ENCODE data around the gene DEF6.
"Not testable (repeated sequence)": the region's sequence is repeated elsewhere in the genome, so short reads cannot be mapped to it uniquely, and the experiment has no call there.

Gene DEF6

DNA sequence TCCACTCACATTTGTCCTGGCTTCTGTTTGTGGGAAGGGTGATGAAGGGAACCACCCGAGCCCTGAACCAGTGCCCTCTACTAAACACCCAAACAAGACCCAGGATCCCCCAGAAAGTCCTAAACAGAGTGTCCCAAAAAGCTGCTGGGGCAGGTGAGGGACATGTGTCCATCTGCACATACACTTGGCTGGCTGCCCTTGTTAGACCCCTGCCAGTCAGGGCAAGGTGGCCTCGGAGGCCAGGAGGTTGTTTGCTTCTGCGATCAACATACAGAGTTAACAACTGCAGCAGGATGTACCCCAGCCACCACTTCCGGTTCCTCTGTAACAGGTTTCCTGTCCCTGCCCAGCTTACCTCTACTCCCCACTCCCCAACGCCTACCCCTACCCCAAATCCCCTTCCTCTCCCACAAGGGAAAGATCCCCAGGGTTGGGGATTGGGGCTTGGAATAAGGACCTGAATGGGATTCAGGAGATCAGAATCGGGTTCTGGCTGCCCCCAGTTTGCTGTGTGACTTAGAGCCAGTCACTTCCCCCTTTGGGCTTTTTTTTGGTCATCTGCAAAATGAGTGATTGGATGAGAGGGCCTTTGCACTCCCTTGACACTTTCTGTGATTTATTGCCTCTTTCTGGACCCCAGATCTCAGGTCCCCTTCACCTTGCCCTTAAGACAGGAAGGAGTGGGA is 13.9 kb downstream of the DEF6 start:
- no peak for DNase-seq

DNA sequence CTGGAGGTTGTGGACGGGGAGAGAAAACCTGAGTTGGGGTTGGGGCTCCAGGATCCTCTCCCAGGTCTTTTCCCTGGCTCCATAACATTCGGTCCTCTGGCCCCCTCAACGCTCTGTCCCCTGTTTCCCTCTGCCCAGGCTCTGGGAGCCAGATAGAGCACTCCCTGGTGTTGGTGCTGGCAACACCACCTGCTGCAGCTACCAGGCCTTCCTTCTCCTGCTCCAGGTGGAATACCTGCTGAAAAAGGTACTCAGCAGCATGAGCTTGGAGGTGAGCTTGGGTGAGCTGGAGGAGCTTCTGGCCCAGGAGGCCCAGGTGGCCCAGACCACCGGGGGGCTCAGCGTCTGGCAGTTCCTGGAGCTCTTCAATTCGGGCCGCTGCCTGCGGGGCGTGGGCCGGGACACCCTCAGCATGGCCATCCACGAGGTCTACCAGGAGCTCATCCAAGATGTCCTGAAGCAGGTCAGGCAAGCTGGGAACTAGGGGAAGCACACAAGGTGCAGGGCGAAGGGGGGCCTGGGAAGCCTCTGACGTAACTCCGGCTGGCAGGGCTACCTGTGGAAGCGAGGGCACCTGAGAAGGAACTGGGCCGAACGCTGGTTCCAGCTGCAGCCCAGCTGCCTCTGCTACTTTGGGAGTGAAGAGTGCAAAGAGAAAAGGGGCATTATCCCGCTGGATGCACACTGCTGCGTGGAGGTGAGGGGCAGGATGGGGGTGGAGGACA is 14.6 kb downstream of the DEF6 start:
- DNase-seq = no peak

DNA sequence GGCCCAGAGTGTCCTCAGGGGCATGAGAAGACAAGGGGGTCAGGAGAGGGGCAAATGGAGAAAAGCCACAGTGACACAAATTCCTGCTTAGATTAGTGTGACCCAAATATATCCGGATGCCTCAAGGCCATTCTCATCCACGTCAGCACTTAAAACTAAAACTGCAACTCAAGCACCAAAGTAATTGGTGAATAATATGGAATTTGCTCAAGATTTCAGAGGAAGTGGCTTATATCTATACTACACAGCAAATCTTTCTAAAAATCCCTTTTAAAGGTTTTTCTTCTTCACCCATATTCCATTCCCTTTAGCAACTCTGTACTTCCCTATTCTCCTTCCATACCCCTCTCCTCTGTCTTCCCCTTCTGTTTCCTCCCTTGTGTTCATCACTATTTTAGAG is 15.2 kb downstream of the DEF6 start:
- DNase-seq = no peak

DNA sequence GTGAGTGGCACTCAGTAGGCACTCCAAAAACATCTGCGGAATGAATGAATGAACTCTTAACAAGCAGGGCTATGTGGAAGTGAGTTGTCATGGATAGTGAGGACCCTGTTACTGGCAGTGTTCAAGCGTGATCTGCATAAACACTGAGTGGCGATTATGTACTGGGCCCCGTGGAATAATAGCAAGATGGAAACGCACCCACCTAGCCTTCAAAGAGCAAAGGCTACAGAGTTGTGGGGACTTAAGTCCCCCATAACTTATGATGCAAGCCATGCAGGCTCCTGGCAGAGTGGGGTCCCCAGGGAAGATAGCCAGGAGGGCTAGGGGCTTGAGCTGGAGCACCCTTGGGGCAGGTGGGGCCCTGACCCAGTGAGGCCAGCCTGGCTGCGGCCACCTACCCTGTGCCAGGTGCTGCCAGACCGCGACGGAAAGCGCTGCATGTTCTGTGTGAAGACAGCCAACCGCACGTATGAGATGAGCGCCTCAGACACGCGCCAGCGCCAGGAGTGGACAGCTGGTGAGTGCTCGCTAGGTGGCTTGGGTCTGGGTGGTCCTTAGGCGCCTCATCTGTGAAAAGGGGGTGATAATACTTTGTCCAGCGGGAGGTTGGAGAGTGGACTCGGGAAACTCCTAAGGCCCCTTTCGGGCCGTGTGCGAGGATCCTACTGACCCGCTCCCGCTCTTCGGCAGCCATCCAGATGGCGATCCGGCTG is 20.0 kb downstream of the DEF6 start:
- DNase-seq = no peak

DNA sequence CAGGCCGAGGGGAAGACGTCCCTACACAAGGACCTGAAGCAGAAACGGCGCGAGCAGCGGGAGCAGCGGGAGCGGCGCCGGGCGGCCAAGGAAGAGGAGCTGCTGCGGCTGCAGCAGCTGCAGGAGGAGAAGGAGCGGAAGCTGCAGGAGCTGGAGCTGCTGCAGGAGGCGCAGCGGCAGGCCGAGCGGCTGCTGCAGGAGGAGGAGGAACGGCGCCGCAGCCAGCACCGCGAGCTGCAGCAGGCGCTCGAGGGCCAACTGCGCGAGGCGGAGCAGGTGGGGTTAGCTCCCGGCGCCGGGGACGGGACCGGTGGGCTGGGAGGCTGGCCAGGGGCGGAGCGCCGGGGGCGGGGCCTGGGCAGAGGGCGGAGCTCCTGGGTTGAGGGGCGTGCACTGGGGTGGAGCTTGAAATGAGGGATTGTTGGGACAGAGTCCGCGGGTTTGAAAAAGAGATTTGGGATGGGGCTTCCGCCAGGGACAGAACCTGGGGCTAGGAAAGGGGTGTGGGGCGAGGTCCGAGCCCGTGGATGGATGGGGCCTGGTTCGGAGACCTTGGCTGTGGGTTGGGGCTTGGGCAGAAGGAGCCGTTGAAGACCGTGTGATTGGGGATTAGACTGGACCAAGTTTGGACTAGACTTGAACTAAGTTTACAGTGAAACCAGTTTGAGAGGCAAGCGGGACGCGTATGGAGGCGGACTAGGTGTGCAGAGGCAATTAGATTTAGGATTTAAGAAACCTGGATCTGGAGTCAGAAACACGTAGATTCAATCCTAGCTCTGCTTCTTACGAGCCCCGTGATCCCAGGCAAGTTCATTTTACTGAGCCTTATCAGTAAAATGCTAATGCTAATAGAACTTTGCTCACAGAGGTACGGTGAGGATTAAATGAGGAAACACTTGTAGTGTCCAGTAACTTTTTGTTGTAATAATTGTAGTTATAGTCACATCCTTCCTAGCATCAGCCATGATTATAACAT is 20.9 kb downstream of the DEF6 start:
- DNase-seq = peak; percentile 38

DNA sequence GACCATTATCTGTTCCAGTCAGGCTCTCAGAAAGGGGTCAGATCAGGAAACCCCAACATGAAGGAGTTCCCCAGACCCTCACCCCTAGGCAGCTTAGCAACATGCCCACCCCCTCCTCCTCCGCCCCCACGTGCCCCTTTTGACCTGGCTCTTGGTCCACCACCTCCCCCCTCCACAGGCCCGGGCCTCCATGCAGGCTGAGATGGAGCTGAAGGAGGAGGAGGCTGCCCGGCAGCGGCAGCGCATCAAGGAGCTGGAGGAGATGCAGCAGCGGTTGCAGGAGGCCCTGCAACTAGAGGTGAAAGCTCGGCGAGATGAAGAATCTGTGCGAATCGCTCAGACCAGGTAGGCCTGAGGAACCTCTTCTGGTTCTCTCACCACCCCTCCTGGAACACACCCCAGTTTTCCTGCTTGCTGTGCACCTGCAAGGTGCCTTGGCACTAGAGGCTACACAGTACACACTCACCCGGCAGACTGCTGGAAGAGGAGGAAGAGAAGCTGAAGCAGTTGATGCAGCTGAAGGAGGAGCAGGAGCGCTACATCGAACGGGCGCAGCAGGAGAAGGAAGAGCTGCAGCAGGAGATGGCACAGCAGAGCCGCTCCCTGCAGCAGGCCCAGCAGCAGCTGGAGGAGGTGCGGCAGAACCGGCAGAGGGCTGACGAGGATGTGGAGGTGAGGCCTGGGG is 21.9 kb downstream of the DEF6 start:
- DNase-seq = no peak

DNA sequence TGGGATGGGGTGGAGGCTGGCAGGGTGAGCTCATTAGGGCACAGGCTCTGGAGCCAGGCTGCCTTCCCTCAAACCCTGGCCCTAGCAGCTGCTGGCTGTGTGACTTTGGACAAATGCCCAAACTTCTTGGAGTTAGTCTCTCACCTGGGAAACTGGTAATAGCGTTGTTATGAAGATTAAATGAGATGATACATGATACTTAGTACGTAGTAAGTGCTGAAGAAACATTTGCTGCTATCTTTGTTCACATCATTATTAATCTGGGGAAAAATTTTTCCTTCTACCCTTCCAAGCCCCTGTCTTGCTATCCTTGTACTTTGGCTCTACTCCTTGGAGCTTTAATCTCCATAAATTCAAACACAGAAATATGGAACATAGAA is 22.4 kb downstream of the DEF6 start:
- no peak for DNase-seq

DNA sequence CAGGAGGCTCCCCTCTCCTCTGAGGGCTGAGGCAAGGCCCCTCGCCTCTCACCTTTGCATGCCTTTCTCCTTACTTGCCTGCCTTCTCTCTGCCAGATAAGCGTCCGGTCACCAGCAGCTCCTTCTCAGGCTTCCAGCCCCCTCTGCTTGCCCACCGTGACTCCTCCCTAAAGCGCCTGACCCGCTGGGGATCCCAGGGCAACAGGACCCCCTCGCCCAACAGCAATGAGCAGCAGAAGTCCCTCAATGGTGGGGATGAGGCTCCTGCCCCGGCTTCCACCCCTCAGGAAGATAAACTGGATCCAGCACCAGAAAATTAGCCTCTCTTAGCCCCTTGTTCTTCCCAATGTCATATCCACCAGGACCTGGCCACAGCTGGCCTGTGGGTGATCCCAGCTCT is 23.5 kb downstream of the DEF6 start:
- no peak for DNase-seq

DNA sequence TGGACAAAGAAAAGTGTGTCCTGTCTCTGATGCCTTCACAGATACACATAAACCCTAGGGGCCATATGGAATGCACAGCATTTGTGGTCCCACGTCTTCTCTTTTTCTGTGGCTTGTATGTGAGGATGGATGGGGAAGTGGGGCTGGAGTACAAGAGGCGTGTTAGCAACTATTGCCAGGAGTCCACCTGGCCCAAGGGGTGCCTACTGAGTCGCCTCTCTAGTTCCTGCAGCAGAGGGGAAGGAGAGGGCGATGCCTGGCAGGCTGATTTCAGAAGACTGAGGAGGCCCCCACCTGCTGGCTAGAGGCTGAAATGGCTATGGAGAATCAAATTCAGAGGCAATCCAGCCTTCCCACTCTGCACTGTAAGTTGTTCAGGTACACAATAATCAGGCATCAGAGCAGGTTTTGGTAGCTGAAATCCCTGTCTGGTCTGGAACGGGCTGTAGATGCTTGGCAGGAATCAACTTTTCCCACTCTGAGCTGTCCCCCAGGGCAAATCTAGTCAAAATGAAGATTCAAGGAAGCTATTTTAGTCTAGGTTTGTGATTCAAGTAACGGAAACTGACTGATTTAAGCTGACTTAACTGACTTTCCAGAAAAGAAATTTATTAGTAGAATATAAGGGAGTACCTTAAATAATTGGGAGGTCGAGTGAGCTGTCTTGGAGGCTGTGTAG is 29.9 kb downstream of the DEF6 start:
- no peak for DNase-seq

DNA sequence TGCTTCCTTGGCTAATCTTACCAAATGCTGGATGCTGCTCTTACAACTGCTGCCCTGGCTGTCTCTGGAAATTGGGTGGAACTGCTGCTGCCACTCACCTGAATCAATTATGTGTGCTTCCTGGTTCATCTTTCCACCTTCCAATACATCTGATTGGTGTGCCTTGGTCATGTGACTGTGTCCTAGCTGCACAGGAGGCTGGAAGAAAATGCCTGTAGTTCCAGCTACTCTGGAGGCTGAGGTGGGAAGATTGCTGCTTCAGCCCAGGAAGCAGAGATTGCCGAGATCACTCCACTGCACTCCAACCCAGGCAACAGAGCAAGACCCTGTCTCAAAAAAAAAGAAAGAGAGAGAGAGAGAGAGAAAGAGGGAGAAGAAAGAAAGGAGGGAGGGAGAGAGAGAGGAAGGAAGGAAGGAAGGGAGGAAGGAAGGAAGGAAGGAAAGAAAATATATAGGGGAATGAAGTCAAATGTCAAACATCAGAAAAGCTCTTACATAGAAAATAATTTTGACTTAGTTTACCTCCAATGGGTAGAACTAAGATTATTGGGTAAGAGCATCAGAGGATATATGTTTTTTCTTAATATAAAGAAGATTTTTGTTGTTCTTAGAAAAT is 30.6 kb downstream of the DEF6 start:
- DNase-seq = no peak

DNA sequence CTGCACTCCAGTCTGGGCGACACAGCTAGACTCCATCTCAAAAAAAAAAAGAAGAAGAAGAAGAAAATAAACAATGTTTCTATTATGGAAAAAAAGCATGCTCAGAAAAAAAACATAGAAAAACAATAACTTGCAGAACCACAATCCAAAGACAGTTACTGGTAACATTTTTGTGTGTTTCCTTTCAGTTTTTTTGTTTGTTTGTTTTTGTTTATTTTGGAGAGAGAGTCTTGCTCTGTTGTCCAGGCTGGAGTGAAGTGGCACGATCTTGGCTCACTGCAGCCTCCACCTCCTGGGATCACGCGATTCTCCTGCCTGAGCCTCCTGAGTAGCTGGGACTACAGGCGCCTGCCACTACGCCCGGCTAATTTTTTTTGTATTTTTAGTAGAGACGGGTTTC is 31.3 kb downstream of the DEF6 start:
- DNase-seq = not testable (repeated sequence)

DNA sequence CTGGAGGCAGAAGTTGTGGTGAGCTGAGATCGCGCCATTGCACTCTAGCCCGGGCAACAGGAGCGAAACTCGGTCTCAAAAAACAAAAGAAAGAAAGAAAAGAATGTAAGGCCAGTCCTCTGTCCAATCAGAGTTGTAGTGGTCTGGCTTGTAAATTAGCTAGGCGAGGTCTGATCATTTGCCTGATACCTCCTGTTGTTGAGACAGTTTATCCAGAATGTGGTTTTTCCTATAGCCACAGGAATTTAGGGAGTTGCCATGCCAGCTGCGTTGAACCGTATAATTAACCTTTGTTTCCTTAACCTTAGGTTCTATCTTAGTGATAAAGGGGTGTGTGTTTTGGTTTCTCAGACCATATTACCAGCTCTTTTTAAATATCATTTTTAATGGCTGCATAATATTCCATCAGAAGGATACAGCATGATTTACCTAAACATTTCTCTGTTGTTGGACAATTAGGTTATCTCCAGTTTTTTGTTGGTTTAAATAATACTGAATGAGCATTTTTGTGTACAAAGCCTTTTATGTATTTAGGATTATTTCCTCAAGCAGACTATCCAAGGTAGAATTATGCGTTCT is 33.0 kb downstream of the DEF6 start:
- DNase-seq = no peak

DNA sequence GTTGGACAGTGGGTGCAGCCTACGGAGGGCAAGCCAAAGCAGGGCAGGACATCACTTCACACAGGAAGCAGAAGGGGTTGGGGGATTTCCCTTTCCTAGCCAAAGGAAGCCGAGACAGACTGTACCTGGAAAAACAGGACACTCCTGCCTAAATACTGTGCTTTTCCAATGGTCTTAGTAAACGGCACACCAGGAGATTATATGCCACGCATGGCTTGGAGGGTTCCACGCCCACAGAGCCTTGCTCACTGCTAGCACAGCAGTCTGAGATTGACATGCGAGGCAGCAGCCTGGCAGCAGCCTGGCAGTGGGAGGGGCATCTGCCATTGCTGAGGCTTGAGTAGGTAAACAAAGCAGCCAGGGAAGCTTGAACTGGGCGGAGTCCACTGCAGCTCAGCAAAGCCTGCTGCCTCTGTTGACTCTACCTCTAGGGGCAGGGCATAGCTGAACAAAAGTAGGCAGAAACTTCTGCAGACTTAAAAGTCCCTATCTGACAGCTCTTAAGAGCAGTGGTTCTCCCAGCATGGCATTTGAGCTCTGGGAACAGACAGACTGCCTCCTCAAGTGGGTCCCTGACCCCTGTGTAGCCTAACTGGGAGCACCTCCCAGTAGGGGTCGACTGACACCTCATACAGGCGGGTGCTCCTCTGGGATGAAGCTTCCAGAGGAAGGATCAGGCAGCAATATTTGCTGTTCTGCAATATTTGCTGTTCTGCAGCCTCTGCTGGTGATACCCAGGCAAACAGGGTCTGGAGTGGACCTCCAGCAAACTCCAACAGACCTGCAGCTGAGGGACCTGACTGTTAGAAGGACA is 34.7 kb downstream of the DEF6 start:
- DNase-seq = peak; percentile 36

DNA sequence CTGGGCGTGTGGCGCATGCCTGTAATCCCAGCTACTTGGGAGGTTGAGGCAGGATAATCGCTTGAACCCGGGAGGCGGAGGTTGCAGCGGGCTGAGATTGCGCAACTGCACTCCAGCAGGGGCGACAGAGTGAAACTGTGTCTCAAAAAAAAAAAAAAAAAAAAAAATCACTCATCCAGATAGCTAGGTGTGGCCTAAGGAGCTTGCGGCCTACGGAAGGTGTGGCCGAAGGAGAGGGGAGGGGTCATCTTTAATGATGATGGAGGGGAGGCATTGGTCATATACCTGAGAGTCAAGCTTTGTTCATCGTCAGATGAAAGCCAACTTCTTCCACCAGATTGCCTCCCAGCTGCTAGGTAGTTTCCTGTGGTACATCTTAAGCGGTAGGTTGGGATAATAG is 43.9 kb downstream of the DEF6 start:
- DNase-seq = no peak

DNA sequence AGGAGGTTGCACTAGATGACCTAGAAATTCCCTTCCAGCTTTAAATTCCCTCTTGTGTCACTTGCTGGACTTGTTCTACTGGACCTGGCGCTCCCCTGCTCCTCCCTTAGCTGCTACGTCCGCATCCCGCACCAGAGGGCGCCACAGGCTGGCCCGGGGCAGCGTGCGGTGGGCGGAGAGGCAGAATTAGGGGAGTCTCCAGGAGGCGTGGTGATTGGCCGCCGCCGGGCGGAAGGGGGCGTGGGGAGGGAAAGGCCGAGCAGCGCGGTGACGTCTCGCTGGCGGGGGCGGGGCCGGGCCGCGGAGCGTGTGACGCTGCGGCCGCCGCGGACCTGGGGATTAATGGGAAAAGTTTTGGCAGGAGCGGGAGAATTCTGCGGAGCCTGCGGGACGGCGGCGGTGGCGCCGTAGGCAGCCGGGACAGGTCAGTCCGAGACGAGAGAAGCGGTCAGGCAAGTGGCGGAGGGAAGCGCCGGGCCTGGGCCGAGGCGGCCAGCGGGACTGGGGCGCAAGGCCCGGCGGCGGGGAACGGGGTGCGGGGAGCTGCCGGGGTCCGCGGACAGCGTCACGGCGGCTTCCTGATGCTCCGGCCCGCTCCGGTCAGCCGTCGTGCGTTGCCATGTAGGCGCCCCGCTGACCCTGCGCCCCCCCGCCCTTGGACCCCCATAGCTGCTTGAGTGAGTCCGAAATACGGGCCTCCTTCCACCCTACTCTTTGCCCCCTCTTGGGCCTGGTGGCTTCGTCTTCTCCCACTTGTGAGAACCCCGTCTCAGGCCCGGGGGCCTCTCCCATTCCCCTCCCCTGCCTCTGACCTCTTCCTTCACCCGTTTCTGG is 44.9 kb downstream of the DEF6 start, which contains the start of gene PPARD:
TSS of gene PPARD (plus strand) at position 301 of the 834 bp plus-strand sequence. CDS start 68,530 bp downstream, outside the sequence.
- DNase-seq = peak; percentile 84

DNA sequence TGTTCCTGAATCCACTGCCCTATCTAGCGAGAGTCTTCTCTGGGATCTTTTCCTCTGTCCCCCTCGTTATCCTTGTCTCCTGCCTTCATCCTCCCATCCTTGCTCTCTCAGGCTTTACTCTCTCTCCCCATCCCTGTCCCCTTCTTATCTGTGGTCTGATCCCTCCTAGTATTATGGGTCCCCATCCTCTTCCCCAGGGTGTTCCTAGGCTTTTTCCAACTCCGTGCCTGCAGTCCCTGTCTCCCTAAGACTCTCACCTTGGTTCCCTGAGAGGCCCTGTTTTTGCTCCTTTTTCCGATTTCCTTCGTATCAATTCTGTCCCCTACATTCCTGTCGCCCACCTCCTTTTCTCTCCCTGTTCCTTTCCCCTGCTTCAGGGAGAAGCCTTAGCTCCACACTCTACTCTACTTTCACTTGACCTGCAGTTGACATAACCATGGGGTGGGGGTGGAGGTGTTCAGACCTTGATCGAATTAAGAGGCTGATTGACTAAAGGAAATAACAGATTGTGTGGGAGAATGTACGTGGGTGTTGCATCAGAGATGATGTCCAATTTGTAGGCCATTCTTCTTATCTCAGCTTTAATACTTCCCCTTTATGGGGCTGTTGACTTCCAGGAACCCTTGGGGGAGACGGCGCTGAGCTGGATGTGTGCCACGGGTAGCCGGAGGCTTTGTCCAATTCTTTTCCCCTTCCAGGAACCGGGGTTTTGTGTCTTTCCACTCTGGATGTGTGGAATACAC is 45.6 kb downstream of the DEF6 start:
- DNase-seq = no peak

DNA sequence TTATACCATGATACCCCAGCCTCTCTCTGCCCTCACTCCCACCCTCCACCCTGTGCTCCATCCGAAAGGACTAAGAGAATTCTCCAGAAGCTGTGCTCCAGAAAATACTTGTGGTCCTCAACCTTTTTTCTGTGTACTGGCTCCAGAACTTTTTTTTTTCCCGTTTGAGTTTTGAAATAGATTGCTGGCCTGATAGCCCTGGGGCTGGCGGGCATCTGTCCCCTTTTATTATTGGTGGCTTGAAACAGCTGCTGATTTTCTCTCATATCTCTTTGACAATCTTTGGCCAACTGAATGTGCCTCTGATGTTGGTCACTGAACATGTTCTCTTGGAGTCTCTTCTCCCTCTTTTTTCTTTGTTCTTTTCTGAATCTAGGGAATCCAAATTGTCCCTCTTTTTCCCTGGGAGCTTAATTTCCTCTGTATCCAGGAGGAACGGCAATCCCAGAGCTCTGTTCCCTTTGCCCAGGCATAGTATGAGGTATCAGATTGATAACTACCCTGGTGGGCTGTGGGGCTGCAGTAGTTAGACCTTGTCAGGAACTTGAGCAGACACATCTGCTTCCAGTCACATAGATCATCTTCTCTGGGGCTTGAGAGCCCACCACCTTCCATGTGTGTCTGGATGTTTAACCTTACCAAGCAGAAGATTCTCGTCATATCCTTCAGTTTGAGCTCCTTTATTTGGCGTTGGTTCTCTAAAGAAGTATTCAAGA is 46.4 kb downstream of the DEF6 start:
- DNase-seq = no peak
